Measurements from ENCODE around the gene RMRP.

DNA sequence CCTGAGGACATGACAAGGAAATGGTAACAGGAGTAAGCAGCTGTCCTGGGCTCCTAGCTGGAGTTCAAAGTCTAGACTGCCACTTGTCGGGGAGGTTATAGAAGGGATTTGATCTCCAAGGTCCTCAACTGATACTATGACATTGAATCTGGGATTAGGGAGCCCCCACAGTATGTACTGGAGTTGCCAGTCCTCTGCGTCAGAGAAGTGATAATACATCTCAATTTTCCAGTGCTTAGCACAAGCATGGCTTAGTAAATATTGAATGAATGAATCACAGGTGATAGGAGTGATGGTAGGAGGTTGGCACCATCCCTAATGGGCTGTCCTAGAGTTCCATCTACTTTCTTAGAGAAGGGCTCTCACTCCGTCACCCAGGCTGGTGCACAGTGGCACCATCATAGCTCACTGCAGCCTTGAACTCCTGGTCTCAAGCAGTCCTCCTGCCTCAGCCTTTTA is 38.2 kb upstream of the RMRP start:
- TF ChIP-seq, protein P1, sequence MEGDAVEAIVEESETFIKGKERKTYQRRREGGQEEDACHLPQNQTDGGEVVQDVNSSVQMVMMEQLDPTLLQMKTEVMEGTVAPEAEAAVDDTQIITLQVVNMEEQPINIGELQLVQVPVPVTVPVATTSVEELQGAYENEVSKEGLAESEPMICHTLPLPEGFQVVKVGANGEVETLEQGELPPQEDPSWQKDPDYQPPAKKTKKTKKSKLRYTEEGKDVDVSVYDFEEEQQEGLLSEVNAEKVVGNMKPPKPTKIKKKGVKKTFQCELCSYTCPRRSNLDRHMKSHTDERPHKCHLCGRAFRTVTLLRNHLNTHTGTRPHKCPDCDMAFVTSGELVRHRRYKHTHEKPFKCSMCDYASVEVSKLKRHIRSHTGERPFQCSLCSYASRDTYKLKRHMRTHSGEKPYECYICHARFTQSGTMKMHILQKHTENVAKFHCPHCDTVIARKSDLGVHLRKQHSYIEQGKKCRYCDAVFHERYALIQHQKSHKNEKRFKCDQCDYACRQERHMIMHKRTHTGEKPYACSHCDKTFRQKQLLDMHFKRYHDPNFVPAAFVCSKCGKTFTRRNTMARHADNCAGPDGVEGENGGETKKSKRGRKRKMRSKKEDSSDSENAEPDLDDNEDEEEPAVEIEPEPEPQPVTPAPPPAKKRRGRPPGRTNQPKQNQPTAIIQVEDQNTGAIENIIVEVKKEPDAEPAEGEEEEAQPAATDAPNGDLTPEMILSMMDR (conservative IDR thresholded peaks at IDR 0.05; ENCODE audit: low read length), result no peak
- no peak for TF ChIP-seq EZH2phosphoT487 (IDR thresholded peaks at IDR 0.05; ENCODE audit: borderline replicate concordance, low read depth, low read length)
